ENCODE results near the gene CD151.

Gene CD151

GRCh38 chr11:819129-819931 is 13.4 kb upstream of the CD151 start:
- DNase-seq (ENCODE audit: extremely low read depth, low read depth) = peak; percentile 56
- no peak for TF ChIP-seq CTCF (IDR thresholded peaks at IDR 0.05; ENCODE audit: low read depth, low read length)

DNA sequence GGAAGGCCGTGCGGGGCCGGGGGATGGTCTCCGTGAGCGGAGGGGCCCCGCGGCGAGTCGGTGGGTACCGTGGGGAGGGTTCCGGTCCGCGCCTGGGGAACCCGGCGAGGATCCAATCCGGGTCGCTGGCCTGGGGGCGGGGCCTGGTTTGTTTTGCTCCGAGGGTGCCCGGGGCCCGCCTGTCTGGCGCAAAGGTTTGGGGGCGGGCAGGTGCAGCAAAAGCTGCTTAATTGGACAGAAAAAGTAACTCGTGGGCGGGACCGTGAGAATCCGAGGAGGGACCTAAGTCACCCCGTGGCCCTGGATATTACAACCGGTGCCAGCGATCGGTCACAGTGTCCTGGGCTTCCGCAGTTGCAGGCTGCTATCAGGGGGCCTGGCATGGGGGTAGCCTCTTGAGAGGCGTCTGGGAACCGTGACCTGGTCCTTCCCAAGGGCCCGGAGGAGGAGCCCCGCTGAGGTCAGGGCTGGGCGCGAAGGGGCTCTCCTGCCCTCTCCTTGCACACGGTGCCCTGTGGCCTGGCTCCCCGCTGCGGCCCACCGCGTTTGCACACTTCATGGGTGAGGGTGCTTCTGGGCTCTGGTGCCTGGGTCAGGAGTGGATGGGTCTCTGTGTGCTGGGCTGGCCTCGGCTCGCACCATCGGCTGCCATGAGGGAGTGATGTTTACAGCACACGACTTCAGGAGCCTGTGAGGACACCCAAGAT is 12.7 kb upstream of the CD151 start:
- DNase-seq (ENCODE audit: extremely low read depth, low read depth) = no peak
- TF ChIP-seq CTCF (IDR thresholded peaks at IDR 0.05; ENCODE audit: low read depth, low read length) = no peak

DNA sequence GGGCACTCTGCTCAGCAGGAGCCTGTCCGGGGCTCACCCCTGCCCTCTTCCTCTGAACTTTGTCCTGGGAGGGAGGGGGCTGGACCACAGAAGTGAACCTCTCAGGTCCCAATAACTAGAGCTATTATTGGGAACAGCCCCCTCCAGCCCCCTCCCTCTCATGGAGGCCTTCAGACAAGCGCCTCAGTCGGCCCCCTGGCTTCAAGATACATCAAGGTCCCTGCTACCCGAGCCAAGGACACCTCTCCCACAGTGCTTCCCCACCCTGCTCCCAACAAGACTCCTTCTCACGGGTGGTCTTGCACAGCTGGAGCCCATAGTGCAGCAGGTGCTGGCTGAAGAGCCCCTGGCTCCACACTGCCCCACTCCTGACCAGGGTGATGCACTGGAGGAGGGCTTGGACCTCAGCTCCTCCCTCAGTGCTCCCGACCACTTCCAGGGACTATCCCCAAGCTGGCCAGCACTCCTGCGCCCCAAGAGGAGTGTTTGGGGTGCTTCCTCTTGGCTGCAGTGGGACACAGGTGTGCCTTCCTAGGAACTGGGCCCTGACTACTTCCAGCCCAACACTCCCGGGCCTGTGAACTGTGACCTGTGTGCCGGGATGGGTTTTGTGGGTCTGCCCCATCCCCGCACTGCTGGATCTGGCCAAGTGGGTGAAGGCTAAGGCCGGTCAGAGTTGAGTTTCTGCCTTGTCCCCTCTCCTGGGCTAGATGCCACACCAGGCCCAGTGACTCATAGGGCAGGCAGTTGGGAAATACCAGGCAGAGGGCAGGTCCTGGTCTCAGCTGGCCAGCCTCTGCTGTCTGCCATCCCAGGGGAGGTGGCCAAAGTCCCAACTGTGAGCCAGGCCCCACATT is 11.9 kb upstream of the CD151 start:
- TF ChIP-seq CTCF (IDR thresholded peaks at IDR 0.05; ENCODE audit: low read depth, low read length) = no peak
- DNase-seq (ENCODE audit: extremely low read depth, low read depth) = no peak

- TF ChIP-seq CTCF (IDR thresholded peaks at IDR 0.05; ENCODE audit: low read depth, low read length) = no peak
- no peak for DNase-seq (ENCODE audit: extremely low read depth, low read depth)
Measured at GRCh38 chr11:821512-822371, 11.0 kb upstream of the CD151 start.

GRCh38 chr11:823441-824291 is 9.1 kb upstream of the CD151 start:
- DNase-seq (ENCODE audit: extremely low read depth, low read depth) = no peak
- TF ChIP-seq CTCF (IDR thresholded peaks at IDR 0.05; ENCODE audit: low read depth, low read length) = no peak

DNA sequence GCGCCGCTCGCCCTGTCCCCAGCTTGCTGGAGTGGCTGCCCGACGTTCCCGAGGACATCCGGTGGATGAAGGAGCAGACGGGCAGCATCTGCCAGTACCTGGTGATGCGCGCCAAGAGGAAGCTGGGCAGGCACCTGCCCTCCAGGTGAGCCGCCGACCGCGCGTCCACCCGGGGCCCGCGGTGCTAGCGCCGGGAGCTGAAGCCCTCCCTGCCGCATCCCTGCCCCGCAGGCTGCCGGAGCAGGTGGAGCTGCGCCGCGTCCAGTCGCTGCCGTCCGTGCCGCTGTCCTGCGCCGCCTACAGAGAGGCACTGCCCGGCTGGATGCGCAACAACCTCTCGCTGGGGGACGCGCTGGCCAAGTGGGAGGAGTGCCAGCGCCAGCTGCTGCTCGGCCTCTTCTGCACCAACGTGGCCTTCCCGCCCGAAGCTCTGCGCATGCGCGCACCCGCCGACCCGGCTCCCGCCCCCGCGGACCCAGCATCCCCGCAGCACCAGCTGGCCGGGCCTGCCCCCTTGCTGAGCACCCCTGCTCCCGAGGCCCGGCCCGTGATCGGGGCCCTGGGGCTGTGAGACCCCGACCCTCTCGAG is 8.4 kb upstream of the CD151 start:
- DNase-seq (ENCODE audit: extremely low read depth, low read depth) = no peak
- no peak for TF ChIP-seq CTCF (IDR thresholded peaks at IDR 0.05; ENCODE audit: low read depth, low read length)
